ENCODE data around the gene TTC28. TPM values are rescaled to one million over a fixed set of nuclear protein-coding genes. Genes with fewer than 3 reads are reported as not detected.
A peak's percentile ranks its signal among the peaks of the same experiment; 100 is the strongest.
"Not testable (repeated sequence)": the region's sequence is repeated elsewhere in the genome, so short reads cannot be mapped to it uniquely, and the experiment has no call there.

The TTC28 gene
- total and polyA plus RNA-seq, 8 donors, result 31.1 to 44.2 (median 41.4) TPM

- TF ChIP-seq, protein P1, sequence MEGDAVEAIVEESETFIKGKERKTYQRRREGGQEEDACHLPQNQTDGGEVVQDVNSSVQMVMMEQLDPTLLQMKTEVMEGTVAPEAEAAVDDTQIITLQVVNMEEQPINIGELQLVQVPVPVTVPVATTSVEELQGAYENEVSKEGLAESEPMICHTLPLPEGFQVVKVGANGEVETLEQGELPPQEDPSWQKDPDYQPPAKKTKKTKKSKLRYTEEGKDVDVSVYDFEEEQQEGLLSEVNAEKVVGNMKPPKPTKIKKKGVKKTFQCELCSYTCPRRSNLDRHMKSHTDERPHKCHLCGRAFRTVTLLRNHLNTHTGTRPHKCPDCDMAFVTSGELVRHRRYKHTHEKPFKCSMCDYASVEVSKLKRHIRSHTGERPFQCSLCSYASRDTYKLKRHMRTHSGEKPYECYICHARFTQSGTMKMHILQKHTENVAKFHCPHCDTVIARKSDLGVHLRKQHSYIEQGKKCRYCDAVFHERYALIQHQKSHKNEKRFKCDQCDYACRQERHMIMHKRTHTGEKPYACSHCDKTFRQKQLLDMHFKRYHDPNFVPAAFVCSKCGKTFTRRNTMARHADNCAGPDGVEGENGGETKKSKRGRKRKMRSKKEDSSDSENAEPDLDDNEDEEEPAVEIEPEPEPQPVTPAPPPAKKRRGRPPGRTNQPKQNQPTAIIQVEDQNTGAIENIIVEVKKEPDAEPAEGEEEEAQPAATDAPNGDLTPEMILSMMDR (IDR thresholded peaks at IDR 0.05), result no peak
- H3K27me3 ChIP-seq, result no peaks in the 10 kb centered on the region
- peak in 2 of 4 donors; percentile 10 to 35 for DNase-seq
- no peak for ATAC-seq
- intact Hi-C loops (cut with DNase I), result no loop called here
- no peak overlapping the region for H3K27ac ChIP-seq
- H3K4me1 ChIP-seq, result no peaks in the 10 kb centered on the region
- H3K4me3 ChIP-seq, result no peak overlapping the region
- no peaks in the 10 kb centered on the region for H3K36me3 ChIP-seq
- H3K9me3 ChIP-seq, result peaks cover 0 to 13% of the 10 kb centered on the region in 2 donors
These were observed 174.1 kb downstream of the TTC28 start for GRCh38 chr22:28505416-28506149.

- intact Hi-C loops (cut with DNase I), result no loop called here
- TF ChIP-seq, protein P1 (IDR thresholded peaks at IDR 0.05), result no peak
These were observed 179.6 kb downstream of the TTC28 start for GRCh38 chr22:28500006-28500405.

DNA sequence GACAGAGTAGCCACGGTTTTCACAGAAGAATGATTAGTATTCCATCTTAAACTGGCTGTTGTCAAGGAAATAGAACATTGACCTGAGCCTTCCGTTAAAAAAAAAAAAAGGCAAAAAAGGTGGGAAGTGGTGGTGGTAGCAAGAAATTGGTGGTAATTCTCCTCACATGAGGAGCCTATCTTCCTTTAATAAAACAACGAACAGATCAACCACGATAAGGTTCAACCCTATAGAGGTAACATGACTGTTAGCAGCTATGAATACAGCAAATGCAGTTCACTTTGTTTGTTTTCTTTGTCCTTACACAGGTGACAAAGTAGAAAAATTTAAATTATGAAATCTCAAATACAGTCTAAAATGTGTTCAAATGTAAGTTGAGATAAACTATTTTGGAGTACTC lies 181.6 kb downstream of the TTC28 start:
- ATAC-seq (no peak), DNase-seq (no peak)
- no peak overlapping the region for H3K4me3 ChIP-seq
- TF ChIP-seq, protein P1 (IDR thresholded peaks at IDR 0.05), result no peak
- no peaks in the 10 kb centered on the region for H3K9me3 ChIP-seq
- intact Hi-C loops (cut with DNase I), result no loop called here
- no peaks in the 10 kb centered on the region for H3K4me1 ChIP-seq
- no peak overlapping the region for H3K27ac ChIP-seq
- no peaks in the 10 kb centered on the region for H3K36me3 ChIP-seq
- no peaks in the 10 kb centered on the region for H3K27me3 ChIP-seq

More at GRCh38 chr22:28500006-28500405, 179.6 kb downstream of the TTC28 start:
- no peaks in the 10 kb centered on the region for H3K27me3 ChIP-seq
- no peaks in the 10 kb centered on the region for H3K9me3 ChIP-seq
- H3K4me1 ChIP-seq, result no peaks in the 10 kb centered on the region
- H3K4me3 ChIP-seq, result no peak overlapping the region
- ATAC-seq, result no peak
- H3K27ac ChIP-seq, result no peak overlapping the region
- H3K36me3 ChIP-seq, result no peaks in the 10 kb centered on the region
- DNase-seq, result no peak

GRCh38 chr22:28497188-28497587 lies 182.5 kb downstream of the TTC28 start:
- Histone ChIP-seq H3K27ac (no peak overlapping the region), H3K36me3 (no peaks in the 10 kb centered on the region), H3K4me3 (no peak overlapping the region), H3K4me1 (no peaks in the 10 kb centered on the region), H3K9me3 (no peaks in the 10 kb centered on the region), H3K27me3 (no peaks in the 10 kb centered on the region)
- intact Hi-C loops (cut with DNase I), result no loop called here
- no peak for DNase-seq
- ATAC-seq, result no peak
- TF ChIP-seq, protein P1 (IDR thresholded peaks at IDR 0.05), result no peak

GRCh38 chr22:28491289-28491688 lies 188.4 kb downstream of the TTC28 start:
- ATAC-seq; H3K4me3 ChIP-seq; intact Hi-C loops (cut with DNase I); H3K9me3 ChIP-seq; H3K4me1 ChIP-seq; H3K36me3 ChIP-seq; DNase-seq; H3K27me3 ChIP-seq; H3K27ac ChIP-seq: not testable (repeated sequence)

- TF ChIP-seq, protein P1 (IDR thresholded peaks at IDR 0.05), result no peak
- ATAC-seq, result no peak
- Histone ChIP-seq H3K27me3 (no peaks in the 10 kb centered on the region), H3K27ac (no peak overlapping the region), H3K9me3 (no peaks in the 10 kb centered on the region), H3K36me3 (no peaks in the 10 kb centered on the region), H3K4me3 (no peak overlapping the region), H3K4me1 (no peaks in the 10 kb centered on the region)
- intact Hi-C loops (cut with DNase I), result no loop called here
- no peak for DNase-seq
These were observed 190.8 kb downstream of the TTC28 start for GRCh38 chr22:28488825-28489224.

All from left lung (tissue), 10 donors.